ENCODE measurements around the gene ATXN3L. TPM values are rescaled to one million over a fixed set of nuclear protein-coding genes. Genes with fewer than 3 reads are reported as not detected.

Gene ATXN3L
- total RNA-seq, 1 donor from 2014 or later: not detected

- no peaks in the 10 kb centered on the region for H3K36me3 Mint-ChIP-seq (ENCODE audit: insufficient read depth)
- H3K27me3 Mint-ChIP-seq: no peaks in the 10 kb centered on the region
- H3K9me3 Mint-ChIP-seq (ENCODE audit: low read depth): peaks cover 34% of the 10 kb centered on the region
- DNase-seq (ENCODE audit: low spot score, unreplicated experiment): no peak
- no peak overlapping the region for H3K27ac Mint-ChIP-seq
- no peak overlapping the region for H3K4me3 Mint-ChIP-seq (ENCODE audit: low read depth)
- no peaks in the 10 kb centered on the region for H3K4me1 Mint-ChIP-seq (ENCODE audit: low read depth)
- TF ChIP-seq CTCF (IDR thresholded peaks at IDR 0.05; ENCODE audit: unreplicated experiment): no peak
These were observed 36.3 kb downstream of the ATXN3L start for GRCh38 chrX:13283512-13283911.

- Mint-ChIP-seq H3K36me3 (ENCODE audit: insufficient read depth) (no peaks in the 10 kb centered on the region), H3K4me1 (ENCODE audit: low read depth) (no peaks in the 10 kb centered on the region), H3K27me3 (no peaks in the 10 kb centered on the region), H3K27ac (no peak overlapping the region), H3K9me3 (ENCODE audit: low read depth) (peaks cover 34% of the 10 kb centered on the region), H3K4me3 (ENCODE audit: low read depth) (no peak overlapping the region)
- DNase-seq (ENCODE audit: low spot score, unreplicated experiment): no peak
- no peak for TF ChIP-seq CTCF (IDR thresholded peaks at IDR 0.05; ENCODE audit: unreplicated experiment)
These were observed 38.6 kb downstream of the ATXN3L start for GRCh38 chrX:13281289-13281688.

- Mint-ChIP-seq H3K36me3 (ENCODE audit: insufficient read depth) (no peaks in the 10 kb centered on the region), H3K4me1 (ENCODE audit: low read depth) (no peaks in the 10 kb centered on the region), H3K9me3 (ENCODE audit: low read depth) (peaks cover 27% of the 10 kb centered on the region), H3K27me3 (no peaks in the 10 kb centered on the region), H3K27ac (no peak overlapping the region), H3K4me3 (ENCODE audit: low read depth) (no peak overlapping the region)
- TF ChIP-seq CTCF (IDR thresholded peaks at IDR 0.05; ENCODE audit: unreplicated experiment): no peak
- no peak for DNase-seq (ENCODE audit: low spot score, unreplicated experiment)
These were observed 40.4 kb downstream of the ATXN3L start for GRCh38 chrX:13279279-13280018.

DNA sequence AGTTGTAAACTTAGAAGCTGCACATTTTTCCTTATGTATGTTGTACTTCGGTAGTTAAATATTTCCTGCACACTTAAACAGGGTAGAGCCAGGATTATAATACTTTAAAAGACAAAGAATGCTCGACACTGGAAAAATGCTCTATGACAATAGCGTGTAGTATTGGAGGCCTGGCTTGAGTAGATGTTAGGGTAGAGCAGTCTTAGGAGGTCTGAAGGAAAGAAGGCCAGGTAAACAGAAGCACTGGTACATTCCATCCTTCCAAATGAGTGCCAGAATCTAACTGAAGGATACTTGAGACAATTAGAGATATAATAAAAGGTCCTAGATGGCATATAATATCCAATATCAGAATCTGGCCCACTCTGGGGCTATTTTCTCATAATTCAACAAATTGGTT is 42.3 kb downstream of the ATXN3L start:
- H3K4me1 Mint-ChIP-seq (ENCODE audit: low read depth): no peaks in the 10 kb centered on the region
- no peaks in the 10 kb centered on the region for H3K36me3 Mint-ChIP-seq (ENCODE audit: insufficient read depth)
- DNase-seq (ENCODE audit: low spot score, unreplicated experiment): no peak
- no peak overlapping the region for H3K27ac Mint-ChIP-seq
- no peaks in the 10 kb centered on the region for H3K27me3 Mint-ChIP-seq
- peaks cover 17% of the 10 kb centered on the region for H3K9me3 Mint-ChIP-seq (ENCODE audit: low read depth)
- no peak for TF ChIP-seq CTCF (IDR thresholded peaks at IDR 0.05; ENCODE audit: unreplicated experiment)
- H3K4me3 Mint-ChIP-seq (ENCODE audit: low read depth): no peak overlapping the region

- no peak for DNase-seq (ENCODE audit: low spot score, unreplicated experiment)
- no peak overlapping the region for H3K4me3 Mint-ChIP-seq (ENCODE audit: low read depth)
- no peak overlapping the region for H3K27ac Mint-ChIP-seq
- no peaks in the 10 kb centered on the region for H3K4me1 Mint-ChIP-seq (ENCODE audit: low read depth)
- no peak for TF ChIP-seq CTCF (IDR thresholded peaks at IDR 0.05; ENCODE audit: unreplicated experiment)
- no peaks in the 10 kb centered on the region for H3K36me3 Mint-ChIP-seq (ENCODE audit: insufficient read depth)
- H3K9me3 Mint-ChIP-seq (ENCODE audit: low read depth): peaks cover 12% of the 10 kb centered on the region
- H3K27me3 Mint-ChIP-seq: no peaks in the 10 kb centered on the region
These were observed 42.9 kb downstream of the ATXN3L start for GRCh38 chrX:13276991-13277390.
